MM.1S (cell line): ENCODE measurements around the gene CCDC47.

ENCODE experiments used
- DNase-seq: peaks from one replicate; pipeline ENCODE4 v3.0.0-alpha.2; 2015
- H2AFZ ChIP-seq: fragments of 300-600 bp; sonication (generic); 2 replicates; pipeline ENCODE4 v1.6.0; 2016; ENCODE audit warnings: antibody characterized with exemption, low read length
- H3F3A ChIP-seq: fragments of 300-600 bp; sonication (generic); 2 replicates; pipeline ENCODE4 v1.6.1; 2016; ENCODE audit warnings: mild to moderate bottlenecking, antibody characterized with exemption, low read length, moderate library complexity, mixed read lengths; ENCODE audit not compliant: insufficient read depth
- H3K27ac ChIP-seq: fragments of 300-600 bp; sonication (generic); 2 replicates; pipeline ENCODE4 v1.5.1; 2016; ENCODE audit warnings: mild to moderate bottlenecking, low read length
- H3K27me3 ChIP-seq: fragments of 300-600 bp; sonication (generic); replicated peaks from 2 replicates; pipeline ENCODE4 v1.6.0; 2016; ENCODE audit warnings: low read length; ENCODE audit not compliant: insufficient read depth
- H3K36me3 ChIP-seq: fragments of 300-600 bp; sonication (generic); replicated peaks from 2 replicates; pipeline ENCODE4 v1.6.1; 2016; ENCODE audit warnings: mild to moderate bottlenecking, low read length, mixed read lengths; ENCODE audit not compliant: insufficient read depth
- H3K4me1 ChIP-seq: fragments of 300-600 bp; sonication (generic); 2 replicates; pipeline ENCODE4 v1.6.1; 2016; ENCODE audit warnings: low read length, mixed read lengths
- H3K4me2 ChIP-seq: fragments of 300-600 bp; sonication (generic); 2 replicates; pipeline ENCODE4 v1.6.0; 2016; ENCODE audit warnings: low read depth, low read length
- H3K4me3 ChIP-seq: fragments of 300-600 bp; sonication (generic); 2 replicates; pipeline ENCODE4 v1.5.1; 2016; ENCODE audit warnings: low read length, mixed read lengths
- H3K79me2 ChIP-seq: fragments of 300-600 bp; sonication (generic); 2 replicates; pipeline ENCODE4 v1.6.1; 2016; ENCODE audit warnings: mixed run types, low read length, mixed read lengths
- H3K9ac ChIP-seq: fragments of 300-600 bp; sonication (generic); 2 replicates; pipeline ENCODE4 v1.6.1; 2016; ENCODE audit warnings: low read length, mixed read lengths
- H3K9me2 ChIP-seq: fragments of 300-600 bp; sonication (generic); replicated peaks from 2 replicates; pipeline ENCODE4 v1.6.1; 2016; ENCODE audit warnings: mild to moderate bottlenecking, low read length, mixed read lengths; ENCODE audit not compliant: insufficient read depth
- H3K9me3 ChIP-seq: fragments of 300-600 bp; sonication (generic); replicated peaks from 2 replicates; pipeline ENCODE4 v1.6.1; 2016; ENCODE audit warnings: mild to moderate bottlenecking, low read length, mixed read lengths; ENCODE audit not compliant: insufficient read depth
- H4K20me1 ChIP-seq: fragments of 300-600 bp; sonication (generic); 2 replicates; pipeline ENCODE4 v1.6.1; 2016; ENCODE audit warnings: mild to moderate bottlenecking, low read length, moderate library complexity, mixed read lengths; ENCODE audit not compliant: insufficient read depth
- EZH2 ChIP-seq: fragments of 300-600 bp; sonication (generic); optimal IDR thresholded peaks from 2 replicates; pipeline ENCODE3; 2017; ENCODE audit warnings: low read depth, mild to moderate bottlenecking, antibody characterized with exemption, low read length, mixed read lengths
- EZH2phosphoT487 ChIP-seq: fragments of 300-600 bp; sonication (generic); IDR thresholded peaks from 2 replicates; pipeline ENCODE4 v1.6.1; 2018; ENCODE audit warnings: antibody characterized with exemption, low read length
- TF ChIP-seq, protein P1 (sequence below): fragments of 300-600 bp; sonication (generic); IDR thresholded peaks from 2 replicates; pipeline ENCODE4 v1.5.1; 2016; ENCODE audit warnings: antibody characterized with exemption, low read length, mixed read lengths

Gene CCDC47

DNA sequence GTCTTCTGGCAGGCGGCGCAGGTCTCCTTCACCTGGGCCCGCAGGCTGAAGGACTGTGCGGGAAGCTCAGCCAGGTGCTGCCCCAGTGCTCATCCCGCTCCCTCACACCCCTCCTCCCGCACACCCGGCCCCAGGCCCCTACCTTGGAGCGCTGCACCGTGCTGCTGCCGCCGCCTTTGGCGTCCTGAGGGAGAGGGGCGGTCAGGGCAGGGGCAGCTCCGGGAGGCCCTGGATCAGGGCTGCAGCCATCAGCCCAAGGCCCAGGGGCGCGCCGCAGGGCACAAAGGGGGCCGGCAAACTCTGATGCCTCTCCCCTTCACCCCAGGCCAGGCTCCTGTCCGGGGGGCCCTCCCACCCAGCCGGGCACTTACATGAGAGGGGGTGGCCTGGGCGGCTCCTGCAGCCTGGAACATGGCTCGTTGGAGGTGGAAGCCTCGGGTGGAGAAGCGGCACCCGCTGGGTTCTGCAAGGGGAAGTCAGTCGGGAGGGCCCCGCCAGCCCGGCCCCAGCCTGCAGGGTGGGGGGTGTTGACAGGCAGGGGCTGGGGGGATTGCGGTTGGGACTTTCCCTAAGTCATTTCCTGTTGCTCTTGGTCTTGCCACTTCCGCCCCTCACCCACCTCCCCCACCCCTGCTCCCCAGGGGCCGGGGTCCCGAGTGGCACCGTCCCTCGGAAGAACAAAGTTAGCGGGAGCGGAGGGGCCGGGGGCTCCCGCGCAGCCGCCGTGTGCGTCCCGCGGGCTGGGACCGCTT, 74.3 kb downstream of the CCDC47 start:
- Histone ChIP-seq H2AFZ (0 out of 2 replicates have a peak overlapping the region, but pooled peaks have one; percentile 42), H3K4me1 (peaks cover 5% of the 10 kb centered on the region), H4K20me1 (no peaks in the 10 kb centered on the region), H3F3A (no peaks in the 10 kb centered on the region), H3K9me2 (no peaks in the 10 kb centered on the region), H3K36me3 (no peaks in the 10 kb centered on the region), H3K9me3 (no peaks in the 10 kb centered on the region), H3K79me2 (no peaks in the 10 kb centered on the region), H3K27me3 (no peaks in the 10 kb centered on the region), H3K4me3 (peak overlapping the region; percentile 56), H3K4me2 (peak overlapping the region; percentile 71), H3K27ac (no peak overlapping the region), H3K9ac (no peak overlapping the region)
- TF ChIP-seq, protein P1, sequence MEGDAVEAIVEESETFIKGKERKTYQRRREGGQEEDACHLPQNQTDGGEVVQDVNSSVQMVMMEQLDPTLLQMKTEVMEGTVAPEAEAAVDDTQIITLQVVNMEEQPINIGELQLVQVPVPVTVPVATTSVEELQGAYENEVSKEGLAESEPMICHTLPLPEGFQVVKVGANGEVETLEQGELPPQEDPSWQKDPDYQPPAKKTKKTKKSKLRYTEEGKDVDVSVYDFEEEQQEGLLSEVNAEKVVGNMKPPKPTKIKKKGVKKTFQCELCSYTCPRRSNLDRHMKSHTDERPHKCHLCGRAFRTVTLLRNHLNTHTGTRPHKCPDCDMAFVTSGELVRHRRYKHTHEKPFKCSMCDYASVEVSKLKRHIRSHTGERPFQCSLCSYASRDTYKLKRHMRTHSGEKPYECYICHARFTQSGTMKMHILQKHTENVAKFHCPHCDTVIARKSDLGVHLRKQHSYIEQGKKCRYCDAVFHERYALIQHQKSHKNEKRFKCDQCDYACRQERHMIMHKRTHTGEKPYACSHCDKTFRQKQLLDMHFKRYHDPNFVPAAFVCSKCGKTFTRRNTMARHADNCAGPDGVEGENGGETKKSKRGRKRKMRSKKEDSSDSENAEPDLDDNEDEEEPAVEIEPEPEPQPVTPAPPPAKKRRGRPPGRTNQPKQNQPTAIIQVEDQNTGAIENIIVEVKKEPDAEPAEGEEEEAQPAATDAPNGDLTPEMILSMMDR: no peak
- TF ChIP-seq EZH2phosphoT487 (no peak), EZH2 (no peak)
- DNase-seq: peak; percentile 33

- Histone ChIP-seq H3F3A (no peaks in the 10 kb centered on the region), H3K27ac (no peak overlapping the region), H3K4me3 (peak overlapping the region; percentile 56), H3K79me2 (no peaks in the 10 kb centered on the region), H3K36me3 (no peaks in the 10 kb centered on the region), H2AFZ (0 out of 2 replicates have a peak overlapping the region, but pooled peaks have one; percentile 56), H3K4me2 (peak overlapping the region; percentile 71), H4K20me1 (no peaks in the 10 kb centered on the region), H3K27me3 (no peaks in the 10 kb centered on the region), H3K9ac (no peak overlapping the region), H3K9me2 (no peaks in the 10 kb centered on the region), H3K9me3 (no peaks in the 10 kb centered on the region), H3K4me1 (peaks cover 5% of the 10 kb centered on the region)
- TF ChIP-seq EZH2phosphoT487 (no peak), EZH2 (no peak)
- TF ChIP-seq, protein P1: no peak
- DNase-seq: peak; percentile 8
Observed at GRCh38 chr17:63698381-63698885, 75.0 kb downstream of the CCDC47 start.

- Histone ChIP-seq H3K27me3 (no peaks in the 10 kb centered on the region), H3K9me3 (no peaks in the 10 kb centered on the region), H3K4me1 (peaks cover 5% of the 10 kb centered on the region), H3F3A (no peaks in the 10 kb centered on the region), H3K36me3 (no peaks in the 10 kb centered on the region), H3K9me2 (no peaks in the 10 kb centered on the region), H4K20me1 (no peaks in the 10 kb centered on the region), H3K9ac (no peak overlapping the region), H3K4me2 (peak overlapping the region; percentile 71), H3K27ac (no peak overlapping the region), H3K4me3 (peak overlapping the region; percentile 56), H2AFZ (no peak overlapping the region), H3K79me2 (no peaks in the 10 kb centered on the region)
- TF ChIP-seq, protein P1: peak; percentile 77
- no peak for TF ChIP-seq EZH2
- DNase-seq: peak; percentile 72
Observed at GRCh38 chr17:63697341-63698286, 75.8 kb downstream of the CCDC47 start.
